ENCODE data around the gene NUP37.
"Not testable (repeated sequence)": the region's sequence is repeated elsewhere in the genome, so short reads cannot be mapped to it uniquely, and the experiment has no call there.

GRCh38 chr12:102147062-102147587, 27.2 kb upstream of the NUP37 start:
- TF ChIP-seq, protein P1, sequence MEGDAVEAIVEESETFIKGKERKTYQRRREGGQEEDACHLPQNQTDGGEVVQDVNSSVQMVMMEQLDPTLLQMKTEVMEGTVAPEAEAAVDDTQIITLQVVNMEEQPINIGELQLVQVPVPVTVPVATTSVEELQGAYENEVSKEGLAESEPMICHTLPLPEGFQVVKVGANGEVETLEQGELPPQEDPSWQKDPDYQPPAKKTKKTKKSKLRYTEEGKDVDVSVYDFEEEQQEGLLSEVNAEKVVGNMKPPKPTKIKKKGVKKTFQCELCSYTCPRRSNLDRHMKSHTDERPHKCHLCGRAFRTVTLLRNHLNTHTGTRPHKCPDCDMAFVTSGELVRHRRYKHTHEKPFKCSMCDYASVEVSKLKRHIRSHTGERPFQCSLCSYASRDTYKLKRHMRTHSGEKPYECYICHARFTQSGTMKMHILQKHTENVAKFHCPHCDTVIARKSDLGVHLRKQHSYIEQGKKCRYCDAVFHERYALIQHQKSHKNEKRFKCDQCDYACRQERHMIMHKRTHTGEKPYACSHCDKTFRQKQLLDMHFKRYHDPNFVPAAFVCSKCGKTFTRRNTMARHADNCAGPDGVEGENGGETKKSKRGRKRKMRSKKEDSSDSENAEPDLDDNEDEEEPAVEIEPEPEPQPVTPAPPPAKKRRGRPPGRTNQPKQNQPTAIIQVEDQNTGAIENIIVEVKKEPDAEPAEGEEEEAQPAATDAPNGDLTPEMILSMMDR (IDR thresholded peaks at IDR 0.05) = not testable (repeated sequence)
- not testable (repeated sequence) for TF ChIP-seq POLR2A (IDR thresholded peaks at IDR 0.05)

Data from esophagus squamous epithelium (tissue), 4 donors.